Daoy (cell line): ENCODE results near the gene ATP6AP2. TPM values are rescaled to one million over a fixed set of nuclear protein-coding genes. Genes with fewer than 3 reads are reported as not detected.
"Not testable (repeated sequence)": the region's sequence is repeated elsewhere in the genome, so short reads cannot be mapped to it uniquely, and the experiment has no call there.

Source experiments
- DNase-seq: peaks from one replicate; pipeline ENCODE4 v3.0.0-alpha.2; 2015; ENCODE audit warnings: low read depth
- total RNA-seq: library from RNA; depleted of rRNA; stranded (reverse); fragments of >200 nt; shearing (Covaris generic); gene quantifications from 2 replicates; pipeline ENCODE4 v1.2.3, GENCODE V29; 2014; rRNA removed

ATP6AP2 gene, protein sequence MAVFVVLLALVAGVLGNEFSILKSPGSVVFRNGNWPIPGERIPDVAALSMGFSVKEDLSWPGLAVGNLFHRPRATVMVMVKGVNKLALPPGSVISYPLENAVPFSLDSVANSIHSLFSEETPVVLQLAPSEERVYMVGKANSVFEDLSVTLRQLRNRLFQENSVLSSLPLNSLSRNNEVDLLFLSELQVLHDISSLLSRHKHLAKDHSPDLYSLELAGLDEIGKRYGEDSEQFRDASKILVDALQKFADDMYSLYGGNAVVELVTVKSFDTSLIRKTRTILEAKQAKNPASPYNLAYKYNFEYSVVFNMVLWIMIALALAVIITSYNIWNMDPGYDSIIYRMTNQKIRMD
- total RNA-seq, result 54.8 and 57.0 TPM in 2 replicates

DNA sequence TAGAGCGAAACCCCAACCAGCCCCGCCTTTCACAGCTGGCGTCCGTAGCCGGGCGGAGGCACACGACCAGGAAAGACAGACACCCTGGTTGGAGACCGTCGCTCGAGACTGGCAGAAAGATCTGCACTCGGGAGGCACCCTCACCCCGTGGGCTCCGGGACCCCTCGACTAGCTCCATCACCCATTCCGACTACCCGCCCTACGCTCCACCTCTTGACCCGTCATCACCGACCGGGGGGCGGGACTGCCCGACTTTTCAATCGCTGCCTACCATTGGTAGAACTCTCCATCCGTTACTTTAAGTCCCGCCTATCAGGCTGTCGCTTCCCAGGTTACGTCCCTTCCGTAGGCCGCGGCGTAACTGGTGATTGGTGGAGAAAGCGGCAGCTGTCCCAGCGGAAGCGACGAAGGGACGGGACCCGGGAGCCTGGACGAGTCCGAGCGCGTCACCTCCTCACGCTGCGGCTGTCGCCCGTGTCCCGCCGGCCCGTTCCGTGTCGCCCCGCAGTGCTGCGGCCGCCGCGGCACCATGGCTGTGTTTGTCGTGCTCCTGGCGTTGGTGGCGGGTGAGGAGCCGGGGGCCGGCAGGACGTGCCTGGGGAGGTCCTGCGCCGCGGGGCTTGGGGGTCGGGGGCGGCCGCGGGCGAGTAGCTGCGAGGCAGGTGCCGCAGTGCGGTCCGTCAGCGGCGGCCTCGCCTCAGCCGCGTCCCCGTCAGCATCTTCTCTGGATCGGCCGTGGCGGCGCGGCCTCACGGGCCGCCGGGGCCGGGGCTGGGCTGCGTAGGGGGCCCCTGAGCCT, at the start of gene ATP6AP2:
Gene ATP6AP2, plus strand, starts transcription at position 434 of the 799 bp plus-strand sequence. Its CDS starts 96 bp downstream, at position 530.
- peak; percentile 92 for DNase-seq

DNA sequence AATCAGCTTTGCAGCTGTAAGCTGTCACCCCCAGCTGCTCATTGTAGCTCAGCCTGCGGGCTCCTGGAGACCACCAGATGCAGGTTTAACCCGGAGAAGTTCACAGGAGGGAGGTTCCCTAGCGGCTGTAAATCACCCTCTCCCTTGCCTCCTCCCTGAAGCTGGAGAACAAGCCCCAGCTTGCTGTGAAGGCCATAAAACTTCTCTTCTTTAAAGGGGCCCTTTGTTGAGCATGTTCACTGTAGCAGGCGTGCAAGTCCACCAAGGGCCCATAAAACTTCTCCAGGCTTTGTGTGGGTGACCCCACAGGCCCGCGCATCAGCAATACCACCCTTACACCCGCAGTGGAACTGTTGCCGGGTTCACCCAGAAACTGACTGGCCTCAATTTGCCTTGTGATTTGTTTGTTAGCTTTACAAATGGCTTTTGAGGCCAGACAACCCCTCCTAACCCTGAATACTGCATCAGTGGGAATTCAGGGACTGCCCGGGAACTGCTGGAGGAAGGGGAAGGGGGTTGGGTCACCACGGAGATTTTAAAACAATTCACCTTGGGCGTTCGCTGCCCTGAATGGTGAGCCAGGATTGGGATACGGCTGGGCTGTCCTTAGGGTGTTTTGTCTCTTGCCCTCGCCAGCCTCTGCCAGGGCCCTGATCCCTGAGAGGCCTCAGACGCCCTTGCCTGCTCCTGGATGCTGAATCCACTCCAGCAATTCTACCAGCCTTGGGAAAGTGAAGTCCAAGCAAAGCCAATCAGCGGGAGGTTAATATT, 49.5 kb upstream of the ATP6AP2 start:
- DNase-seq, result no peak

DNA sequence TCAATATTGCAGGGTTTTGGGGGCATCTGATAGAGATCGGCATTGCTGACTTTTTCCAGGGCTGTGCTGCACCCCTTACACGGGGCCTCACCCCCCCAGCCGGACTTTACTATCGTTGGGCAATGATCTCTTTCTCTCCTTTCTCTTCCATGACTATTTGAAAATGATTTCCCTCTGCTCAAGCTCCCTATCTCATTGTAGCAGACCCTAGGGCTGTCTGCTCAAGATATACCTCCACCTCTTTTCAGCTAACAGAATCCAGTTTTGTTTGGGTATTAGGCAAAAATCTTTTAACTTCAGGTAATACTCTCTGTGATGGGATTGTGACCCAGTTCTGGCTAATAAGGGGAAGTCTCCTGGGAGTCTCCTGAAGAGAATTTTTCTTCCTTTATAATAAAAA, 43.5 kb upstream of the ATP6AP2 start:
- no peak for DNase-seq

DNA sequence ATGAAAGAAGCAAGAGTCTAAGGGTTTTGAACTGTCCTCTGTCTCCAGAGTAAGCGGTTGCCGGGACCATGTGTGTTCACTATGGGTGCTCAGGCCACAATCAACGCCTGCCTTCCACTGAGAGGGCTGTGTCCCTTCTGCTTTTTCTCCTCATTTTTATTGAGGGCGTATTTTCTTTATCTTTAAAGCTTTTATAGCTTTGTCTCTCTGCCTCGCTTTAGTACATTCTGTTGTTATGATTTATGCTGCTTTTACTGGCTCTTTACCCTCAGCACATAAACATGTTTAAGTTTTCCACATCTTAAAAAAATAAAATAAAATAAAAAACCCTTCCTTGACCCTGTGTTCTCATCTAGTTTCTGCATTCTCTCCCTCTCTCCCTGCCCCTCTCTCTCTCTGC, 42.4 kb upstream of the ATP6AP2 start:
- DNase-seq, result no peak

DNA sequence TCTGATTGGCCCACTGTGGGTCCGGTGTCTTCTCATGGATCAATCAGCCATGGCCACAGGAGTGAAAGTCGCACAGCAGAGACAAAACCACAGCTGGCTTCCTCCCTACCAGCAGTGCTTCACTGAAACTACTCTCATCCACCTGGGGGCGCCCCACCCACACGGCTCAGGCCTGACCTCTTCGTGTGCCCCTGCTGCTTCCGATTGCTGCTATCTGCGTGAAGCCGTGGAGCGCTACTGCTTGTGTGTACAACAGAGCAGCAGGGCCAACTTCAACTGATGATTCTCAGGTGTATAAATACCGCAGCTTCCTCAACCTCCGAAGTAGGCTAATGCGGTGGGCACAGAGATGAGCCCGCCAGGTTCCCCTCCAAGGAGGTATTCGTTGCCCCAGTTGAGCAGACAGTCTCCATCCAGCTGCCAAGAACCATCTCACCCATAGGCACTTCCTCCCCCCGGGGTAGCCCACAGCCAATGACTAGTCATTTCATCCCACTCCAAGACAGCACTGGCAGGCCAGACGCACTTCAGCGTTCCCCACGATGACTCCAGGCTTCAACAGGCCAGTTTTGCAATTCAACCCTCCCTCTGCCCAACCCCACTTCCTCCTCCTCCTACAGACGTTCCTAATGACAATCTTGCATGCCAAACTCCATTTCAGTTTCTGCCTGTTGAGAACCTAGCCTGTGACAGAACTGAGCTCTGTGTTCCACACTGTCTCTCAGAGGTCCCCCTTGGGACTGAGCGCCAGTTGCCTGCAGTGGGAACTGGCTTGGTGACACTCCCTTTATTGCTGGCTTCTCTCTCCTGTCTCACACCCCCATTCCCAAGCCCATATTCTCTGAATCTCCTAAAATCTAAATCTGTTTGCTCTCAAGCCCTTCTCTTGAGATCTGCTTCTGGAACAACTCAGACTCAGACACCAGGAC, 41.3 kb upstream of the ATP6AP2 start:
- peak; percentile 37 for DNase-seq

DNA sequence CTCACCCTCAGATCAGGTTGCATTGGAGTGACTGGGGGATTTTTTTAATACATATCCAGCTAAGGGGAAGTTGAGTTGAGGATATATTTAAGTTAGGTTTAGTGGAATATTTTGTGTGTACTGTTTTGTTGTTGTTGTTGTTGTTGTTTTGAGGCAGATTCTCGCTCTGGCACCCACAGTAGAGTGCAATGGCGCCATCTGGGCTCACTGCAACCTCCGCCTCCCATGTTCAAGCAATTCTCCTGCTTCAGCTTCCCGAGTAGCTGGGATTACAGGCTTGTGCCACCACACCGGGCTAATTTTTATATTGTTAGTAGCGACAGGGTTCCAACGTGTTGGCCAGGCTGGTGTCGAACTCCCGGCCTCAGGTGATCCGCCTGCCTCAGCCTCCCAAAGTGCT, 38.6 kb upstream of the ATP6AP2 start:
- no peak for DNase-seq

DNA sequence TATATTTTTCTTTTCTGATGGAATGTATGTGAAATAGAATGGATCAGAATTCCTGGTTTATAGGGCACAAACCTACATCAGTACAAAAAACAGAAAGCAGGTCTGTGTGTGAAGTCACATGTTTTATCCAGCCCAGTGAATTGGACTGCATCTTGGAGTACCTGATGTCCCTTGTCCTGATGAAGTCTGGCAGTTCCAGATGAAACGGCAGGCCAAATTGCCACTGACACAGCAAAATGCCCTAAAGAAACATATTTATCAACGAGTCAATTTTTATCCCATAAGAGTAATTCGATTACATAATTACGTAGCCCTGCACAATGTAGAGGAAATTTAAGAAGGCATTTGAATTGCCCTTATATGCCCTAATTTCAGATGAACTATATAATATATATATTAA, 37.8 kb upstream of the ATP6AP2 start:
- no peak for DNase-seq

DNA sequence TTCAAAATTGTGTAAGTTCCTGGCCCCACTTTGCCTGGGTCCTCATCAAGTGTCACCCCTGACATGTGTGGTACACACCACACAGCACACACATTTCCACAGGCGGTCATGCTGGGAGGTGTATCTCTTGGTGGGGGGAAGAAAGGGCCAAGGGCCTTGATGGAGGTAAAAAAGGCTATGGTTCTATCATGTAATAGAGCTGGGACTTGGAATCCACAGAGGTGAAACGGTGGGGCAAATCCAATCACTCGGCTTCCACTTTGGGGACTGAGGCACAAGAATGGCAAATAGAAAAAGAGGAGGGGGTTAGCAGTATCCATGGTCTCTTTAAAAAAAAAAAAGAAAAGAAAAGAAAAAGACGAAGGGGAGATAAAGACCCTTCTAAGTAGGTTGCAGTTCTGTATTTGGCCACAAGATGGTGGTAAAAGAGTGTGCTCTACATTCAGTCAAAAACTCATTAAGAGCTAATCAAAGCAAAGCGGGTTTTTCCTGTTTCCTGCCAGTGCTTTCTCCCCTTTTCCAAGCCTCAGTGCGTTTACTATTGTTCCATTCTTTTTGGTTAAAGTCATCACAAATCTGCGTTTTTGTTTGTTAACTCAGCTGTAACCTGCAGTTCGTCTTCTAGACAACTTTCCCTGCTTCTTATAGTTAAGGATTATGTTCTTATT, 37.0 kb upstream of the ATP6AP2 start:
- DNase-seq, result peak; percentile 40

DNA sequence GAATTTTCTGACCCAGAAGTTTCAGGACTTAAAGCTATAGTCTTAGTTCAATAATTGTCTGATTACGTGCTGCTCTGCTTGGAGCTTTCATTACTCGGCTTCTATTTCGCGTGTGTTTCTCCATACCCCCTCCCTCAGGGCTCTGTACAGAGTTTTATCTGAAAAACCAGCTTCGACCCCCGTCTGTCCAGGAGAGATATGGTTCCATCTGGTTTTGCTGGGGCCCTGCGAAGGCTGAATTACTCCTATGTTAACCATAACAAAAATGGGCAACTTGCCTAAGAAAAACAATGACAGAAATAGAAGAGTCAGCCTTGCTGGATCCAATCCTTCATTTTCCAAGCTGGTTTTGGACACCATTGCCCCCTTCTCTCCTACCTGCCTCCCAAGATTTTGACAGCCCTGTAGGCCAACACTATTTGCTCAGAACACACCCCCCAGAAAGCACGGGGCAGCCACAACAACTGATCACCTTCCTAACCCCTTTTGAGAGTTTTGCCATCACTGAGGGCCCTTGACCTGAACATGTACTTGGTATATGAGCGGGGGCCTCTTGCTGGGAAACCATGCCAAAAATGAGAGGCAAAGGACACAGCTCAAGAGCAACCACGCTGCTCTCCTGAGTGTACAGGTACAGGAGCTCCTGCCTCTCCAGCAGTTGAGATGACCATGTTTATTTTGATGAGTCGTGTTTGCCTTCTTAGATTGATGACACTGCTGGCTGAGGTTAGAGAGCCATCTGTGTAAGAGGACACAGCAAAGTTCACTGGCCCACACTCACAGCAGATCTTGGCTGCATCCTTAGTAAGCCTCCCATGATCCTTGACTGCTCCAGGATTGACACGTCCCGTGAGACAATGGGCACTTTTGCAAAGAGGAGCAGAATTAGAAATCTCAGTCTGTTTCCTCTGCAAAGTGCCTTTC, 36.2 kb upstream of the ATP6AP2 start:
- no peak for DNase-seq

DNA sequence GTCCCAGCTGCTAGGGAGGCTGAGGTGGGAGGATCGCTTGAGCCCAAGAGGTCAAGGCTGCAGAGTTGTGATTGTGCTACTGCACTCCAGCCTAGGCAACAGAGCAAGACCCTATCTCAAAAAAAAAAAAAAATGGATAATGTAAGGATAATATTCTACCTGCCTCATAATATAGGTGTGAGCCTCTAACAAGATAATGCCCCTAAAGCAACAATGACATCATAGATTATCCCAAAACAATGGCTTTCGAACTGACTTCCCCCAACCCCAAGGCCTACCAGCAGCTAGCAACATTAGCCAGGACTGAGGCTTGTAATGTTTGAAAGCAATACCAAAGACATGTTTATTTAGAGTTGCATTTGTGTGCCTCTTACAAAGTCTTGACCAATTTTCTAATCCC, 33.9 kb upstream of the ATP6AP2 start:
- no peak for DNase-seq

DNA sequence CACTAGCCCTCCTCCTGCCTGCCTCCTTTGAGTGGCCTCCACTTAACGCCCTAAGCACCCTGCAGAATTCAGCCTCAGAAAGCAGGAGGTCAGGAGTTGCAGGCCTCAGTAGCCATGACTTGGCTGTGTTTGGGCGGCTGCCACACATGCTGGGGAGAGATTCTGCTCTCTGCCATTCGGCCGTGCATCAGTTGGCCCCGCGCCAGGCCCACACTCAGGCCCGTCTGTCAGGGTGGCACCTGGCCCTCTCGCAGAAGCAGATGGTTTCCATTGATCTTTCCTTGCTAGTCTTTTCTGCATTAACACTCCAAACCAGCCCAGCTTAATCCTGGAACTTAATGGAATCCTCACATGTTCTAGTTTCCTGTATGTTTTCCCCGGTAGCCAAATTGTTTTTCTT, 30.7 kb upstream of the ATP6AP2 start:
- no peak for DNase-seq

DNA sequence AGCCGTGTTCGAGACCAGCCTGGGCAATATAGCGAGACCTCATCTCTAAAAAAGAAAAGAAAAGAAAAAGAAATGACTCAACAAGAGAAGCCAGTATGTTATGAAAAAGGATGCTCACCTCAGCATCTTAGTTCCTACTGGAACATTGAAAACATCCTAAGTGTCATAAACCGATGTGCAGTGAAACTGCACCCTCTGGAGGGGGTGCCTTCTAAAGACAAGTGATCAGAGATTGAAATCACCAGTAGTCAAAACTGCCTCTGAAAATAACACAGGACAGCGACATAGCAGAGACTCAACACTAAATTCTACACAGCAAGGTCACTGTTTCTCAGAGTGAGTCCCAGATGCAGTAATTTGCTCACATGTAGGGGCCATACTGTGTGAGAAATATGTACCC, 28.0 kb upstream of the ATP6AP2 start:
- DNase-seq, result no peak

DNA sequence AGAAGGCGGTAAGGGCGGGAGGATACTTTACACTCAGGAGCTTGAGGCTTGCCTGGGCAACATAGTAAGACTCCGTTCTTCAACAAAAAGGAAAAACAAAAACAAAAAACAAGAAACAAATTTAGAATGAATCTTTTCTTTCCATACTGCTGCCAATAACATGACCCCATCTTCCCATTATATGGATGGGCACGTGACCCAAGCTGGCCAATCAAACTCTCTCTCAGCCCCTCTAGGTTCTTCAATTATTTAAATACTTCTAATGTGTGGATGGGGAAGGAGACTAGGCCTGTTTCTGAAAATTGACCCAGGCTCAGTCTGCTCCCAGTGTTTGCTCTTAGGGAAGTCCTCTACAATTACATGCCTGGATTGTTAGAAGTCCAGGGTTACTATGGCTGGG, 22.2 kb upstream of the ATP6AP2 start:
- DNase-seq, result no peak

DNA sequence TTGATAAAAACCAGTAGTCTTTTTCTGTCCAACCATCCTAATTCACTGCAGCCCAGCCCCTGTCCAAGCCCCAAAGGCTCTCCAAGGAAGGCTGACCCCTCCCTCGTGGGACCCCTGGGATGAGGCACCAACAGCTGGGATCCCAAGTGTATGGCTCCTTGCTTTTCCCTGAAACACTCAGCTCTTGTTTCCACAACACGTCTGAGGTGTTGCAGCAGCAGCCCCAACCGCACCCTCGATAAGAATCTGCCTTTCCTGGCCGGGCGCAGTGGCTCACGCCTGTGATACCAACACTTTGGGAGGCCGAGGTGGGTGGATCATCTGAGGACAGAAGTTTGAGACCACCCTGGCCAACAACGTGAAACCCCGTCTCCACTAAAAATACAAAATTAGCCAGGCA, 17.0 kb upstream of the ATP6AP2 start:
- DNase-seq, result no peak

DNA sequence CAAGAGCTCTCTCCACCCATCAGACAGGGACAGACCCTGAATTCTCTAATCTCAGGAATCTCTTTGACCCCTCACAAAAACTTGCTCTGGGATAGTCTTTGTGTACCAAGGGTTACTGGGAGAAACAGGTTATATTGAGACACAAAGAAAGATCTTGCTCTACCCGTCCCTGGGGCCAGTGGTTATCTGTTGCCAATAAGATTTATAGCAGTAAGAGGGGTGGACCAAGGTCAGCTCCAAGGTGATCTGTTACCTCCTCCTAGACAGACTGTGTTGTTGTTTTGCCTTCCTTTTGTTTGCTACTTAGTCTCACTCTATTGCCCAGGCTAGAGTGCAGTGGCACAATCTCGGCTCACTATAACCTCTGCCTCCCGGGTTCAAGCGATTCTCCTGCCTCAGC, 16.3 kb upstream of the ATP6AP2 start:
- DNase-seq, result no peak

DNA sequence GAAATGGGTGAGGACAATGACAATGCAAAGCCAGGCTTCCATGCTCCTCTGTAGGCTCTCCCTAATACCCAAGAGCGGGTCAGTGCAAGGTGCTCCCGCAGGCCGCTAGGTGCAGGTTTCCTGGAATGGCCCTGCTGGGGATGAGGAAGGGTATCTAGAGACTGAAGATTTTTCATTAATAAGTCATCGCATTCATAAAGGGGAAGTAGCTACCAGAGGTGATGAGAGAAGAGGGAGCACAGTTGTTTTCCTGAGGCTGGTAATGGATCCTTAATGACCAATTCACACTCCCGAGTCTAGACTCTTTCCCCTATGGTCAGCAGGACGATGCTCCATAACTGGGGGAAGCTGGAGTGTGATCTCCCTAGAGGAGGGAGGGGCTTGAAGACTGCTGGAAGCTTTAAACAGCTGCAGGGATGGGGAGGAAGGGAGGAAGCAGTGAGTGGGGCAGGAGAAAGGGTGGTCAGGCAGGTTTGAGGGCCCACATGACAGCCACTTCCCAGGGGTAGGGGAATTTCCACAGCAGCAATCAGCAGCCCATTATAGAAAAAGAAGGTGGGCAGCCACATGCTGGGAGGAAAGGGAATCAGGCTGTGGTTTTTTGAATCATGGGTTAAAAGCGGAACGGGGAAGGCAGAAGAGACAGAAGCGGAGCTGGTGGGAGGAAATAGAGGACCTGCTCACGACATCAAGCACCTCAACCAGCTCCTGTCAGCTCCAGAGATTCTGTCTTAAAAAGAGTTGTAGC, 10.2 kb upstream of the ATP6AP2 start:
- peak; percentile 26 for DNase-seq

DNA sequence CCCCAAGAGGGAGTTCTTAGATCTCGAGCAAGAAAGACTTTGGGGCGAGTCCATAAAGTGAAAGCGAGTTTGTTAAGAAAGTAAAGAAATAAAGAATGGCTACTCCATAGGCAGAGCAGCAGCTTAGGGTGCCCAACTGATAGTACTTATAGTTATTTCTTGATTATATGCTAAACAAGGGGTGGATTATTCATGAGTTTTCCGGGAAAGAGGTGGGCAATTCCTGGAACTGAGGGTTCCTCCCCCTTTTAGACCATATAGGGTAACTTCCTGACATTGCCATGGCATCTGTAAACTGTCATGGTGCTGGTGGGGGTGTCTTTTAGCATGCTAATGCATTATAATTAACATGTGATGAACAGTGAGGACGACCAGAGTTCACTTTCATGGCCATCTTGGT, 9.6 kb upstream of the ATP6AP2 start:
- DNase-seq, result not testable (repeated sequence)

DNA sequence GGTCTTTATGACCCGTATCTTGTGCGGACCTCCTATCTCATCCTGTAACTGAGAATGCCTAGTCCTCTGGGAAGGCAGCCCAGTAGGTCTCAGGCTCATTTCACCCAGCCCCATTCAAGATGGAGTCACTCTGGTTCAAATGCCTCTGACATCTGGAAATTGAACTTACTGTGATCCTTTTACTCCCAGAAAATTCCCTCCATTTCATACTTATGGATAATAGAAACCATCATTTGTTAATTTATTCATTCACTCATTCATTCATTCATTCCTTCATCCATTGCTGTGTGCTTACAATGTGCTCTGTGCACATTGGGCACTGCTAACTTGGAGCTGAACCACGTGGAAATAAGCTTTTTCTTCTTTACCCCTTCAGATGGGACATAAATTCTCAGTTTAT, 9.2 kb upstream of the ATP6AP2 start:
- no peak for DNase-seq

DNA sequence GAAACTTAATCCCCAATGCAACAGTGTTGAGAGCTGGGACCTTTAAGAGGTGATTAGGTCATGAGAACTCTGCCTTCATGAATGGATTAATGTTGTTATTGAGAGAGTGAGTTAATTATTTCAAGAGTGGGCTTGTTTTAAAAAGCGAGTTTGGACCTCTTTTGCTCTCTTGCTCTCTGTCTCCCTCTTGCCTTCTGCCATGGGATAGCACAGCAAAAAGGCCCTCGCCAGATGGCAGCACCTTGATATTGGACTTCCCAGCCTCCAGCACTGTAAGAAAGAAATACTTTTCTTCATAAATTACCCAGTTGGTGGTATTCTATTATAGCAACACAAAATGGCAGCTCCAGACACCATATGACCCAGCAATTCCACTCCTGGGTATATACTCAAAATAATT, 7.0 kb upstream of the ATP6AP2 start:
- DNase-seq, result peak; percentile 18
